GM19328 (cell line): ENCODE data around the gene PAPPA.

Source experiments
- ATAC-seq: cut with Tn5 transposase; IDR thresholded peaks from one replicate; pipeline ENCODE4 v1.9.1; 2021; ENCODE audit warnings: mild to moderate bottlenecking, moderate library complexity; ENCODE audit not compliant: unreplicated experiment

PAPPA gene

DNA sequence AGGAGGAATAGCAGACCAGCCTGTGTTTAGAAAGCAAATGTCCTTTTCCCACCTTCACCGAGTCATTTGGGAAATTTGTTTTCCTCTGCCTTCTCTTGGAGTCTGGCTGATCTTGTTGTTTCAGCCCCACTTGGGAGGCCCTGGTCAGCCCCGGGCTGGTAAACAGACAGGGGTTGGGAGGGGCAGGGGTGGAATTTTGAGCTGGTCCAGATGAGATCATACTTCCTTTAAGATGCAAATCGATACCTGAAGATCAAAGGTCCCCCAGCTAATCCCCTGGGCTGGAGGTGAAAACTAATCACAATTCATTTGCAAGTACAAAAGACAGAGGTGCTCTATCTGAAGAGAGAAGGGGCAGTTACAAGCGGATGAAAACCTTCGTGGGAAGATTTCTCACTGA lies 118.4 kb downstream of the PAPPA start:
- no peak for ATAC-seq

DNA sequence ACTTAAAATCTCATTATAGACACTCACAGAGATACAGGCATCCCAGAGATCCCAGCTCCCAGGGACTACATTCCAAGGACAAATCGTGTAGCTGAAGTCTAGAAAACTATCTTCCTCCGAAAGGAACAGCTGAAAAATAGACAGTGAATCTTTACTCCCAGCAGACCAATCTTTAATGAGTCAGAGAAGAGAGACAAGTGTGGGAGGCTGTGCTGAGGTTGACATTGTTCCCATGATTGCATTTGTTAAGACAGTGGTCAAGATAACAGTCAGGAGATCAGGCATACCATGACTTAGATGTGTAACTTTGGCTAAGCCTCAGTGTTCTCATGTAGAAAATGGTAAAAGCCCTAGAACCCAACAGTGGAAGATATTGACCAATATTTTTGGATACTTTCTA lies 120.7 kb downstream of the PAPPA start:
- ATAC-seq = no peak

DNA sequence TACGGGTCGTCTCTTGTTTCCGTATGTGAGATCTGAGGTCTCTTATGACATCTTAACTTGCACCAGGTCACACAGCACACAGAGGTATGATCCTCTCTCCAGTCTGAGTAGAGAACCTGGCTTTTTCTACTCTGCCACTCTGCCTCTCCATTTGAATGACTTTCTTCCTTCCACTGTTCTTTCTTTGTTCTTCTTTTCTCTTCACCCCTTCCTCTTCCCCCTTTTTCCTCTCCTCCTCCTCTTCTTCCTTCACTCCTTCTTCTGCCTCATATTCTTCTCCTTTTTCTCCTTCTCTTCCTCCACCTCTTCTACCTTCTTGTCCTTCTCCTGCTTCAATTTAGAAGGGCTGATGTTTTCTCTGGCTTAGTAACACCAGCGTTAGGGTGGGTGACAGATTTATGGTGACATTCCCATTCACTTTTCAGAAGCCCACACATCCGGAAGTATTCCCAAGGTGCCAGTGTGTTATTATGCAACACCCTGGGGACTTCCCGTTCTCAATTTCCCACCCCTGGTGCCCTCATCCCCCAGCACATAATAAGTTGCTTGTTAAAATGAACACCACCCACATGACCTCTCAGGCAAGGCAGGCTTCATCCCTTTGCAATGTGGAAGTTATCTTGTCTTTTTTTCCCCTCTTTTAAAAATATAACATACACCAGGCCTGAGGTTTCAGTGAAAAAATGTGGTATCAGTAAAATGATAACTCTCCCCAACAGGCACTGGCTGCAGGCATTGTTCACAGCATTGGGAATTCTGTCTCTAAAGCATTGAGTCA lies 122.0 kb downstream of the PAPPA start:
- ATAC-seq = no peak

DNA sequence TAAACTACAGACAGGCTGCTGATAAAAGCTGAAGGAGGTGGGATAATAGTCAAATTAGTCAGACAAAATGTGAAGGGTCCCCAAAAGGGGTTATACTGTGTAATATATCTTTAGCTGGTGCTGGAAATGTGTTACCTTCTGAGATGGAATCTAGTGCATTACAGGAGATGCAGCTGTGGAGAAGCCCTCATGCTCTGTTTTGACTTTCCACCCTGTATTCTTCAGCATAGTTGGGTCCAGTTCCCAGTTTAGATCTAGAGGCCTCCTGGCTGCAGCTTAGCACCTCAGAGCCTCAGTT lies 122.6 kb downstream of the PAPPA start:
- ATAC-seq = no peak

DNA sequence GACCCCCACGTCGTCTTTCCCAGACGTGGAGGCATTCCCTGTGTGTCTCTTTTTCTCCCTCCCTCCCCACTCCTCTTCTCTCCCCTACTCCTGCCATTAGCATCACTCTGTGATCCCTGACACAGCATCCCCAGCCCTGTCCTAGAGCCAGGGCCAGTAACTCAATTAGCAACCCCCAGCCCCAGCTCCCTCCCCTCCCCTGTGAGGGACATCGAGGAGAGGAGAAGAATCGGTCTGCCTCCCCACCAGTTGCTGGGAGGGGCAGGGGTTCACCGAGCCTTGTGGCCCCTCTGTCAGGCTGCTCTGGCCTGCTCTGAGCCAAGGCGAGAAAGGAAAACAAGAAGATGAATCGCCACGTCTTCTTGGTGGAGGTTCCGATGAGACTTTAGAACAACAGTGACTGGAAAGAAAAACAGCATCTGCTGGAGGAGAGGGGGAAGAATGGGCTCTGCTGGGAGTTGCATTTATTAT lies 123.1 kb downstream of the PAPPA start:
- ATAC-seq = no peak

DNA sequence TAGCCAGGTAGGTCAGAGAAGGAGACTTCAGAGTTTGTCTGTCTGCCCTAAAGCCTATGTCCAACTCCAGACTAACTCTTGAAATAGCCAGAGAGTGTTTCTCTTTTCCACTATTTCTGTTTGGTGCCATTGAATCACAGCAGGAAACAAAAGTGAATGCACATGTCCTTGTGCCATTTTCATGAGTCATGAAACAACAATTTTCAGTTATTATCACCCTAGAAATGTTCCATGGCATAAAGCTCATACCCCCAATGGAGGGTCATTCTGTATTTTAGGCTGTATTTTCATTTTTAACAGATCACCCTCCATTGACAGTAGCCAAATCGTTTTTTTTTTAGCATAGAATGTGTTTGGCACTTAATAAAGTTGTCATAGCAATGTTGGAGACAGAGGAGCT lies 124.7 kb downstream of the PAPPA start:
- ATAC-seq = no peak

DNA sequence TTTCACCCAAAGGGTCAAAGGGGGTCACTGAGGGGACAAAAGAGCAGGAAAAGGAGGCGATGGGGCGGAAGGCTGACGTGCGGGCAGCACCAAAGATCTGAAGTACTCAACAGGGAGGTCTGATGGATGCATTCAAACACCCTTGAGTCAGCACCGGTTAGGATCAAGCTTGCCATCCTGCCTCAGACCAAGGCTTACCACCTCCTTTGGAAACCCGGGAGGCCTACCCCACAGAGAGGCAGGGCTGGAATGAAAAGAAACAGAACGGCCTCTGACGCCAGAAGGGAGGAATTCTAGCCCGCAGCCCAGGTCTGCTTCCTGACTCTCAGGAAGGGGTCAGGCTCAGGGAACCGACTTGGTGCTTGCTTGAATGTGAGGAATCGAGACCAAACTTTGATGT lies 125.6 kb downstream of the PAPPA start:
- ATAC-seq = no peak

DNA sequence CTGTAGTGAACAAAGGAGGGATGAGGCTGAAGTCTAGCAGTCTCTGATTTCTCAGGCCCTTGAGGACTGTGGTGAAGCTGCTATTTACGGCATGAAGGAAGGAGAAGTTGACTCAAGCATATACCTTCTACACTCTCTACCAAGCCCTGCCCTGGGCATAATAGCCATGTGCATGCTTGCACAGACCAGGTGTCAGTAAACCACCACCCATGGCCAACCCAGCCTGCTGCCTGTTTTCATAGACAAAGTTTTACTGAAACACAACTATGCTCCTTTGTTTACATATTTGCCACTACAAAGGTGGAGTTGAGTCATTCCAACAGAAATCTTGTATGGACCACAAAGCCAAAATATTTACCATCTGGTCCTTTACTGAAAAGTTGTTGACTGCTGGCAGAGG lies 126.9 kb downstream of the PAPPA start:
- no peak for ATAC-seq

DNA sequence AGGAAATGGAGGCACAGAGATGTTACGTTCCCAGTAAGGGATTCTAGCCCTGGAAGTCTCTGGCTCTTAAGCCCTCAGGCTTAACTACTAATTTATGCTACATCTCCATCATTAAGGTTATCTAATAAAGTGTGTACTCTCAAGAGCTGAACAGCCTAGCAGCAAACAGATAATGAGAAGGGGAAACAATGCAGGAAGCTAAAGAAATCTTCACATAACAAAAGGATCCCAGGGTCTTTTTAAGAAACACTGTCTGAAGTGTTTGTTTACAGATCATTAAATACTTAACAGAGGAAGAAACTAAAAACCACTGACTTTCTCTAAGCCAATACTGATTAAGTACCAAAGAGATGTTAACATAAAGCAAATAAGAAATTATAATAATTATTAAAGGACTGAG lies 129.0 kb downstream of the PAPPA start:
- ATAC-seq = no peak

DNA sequence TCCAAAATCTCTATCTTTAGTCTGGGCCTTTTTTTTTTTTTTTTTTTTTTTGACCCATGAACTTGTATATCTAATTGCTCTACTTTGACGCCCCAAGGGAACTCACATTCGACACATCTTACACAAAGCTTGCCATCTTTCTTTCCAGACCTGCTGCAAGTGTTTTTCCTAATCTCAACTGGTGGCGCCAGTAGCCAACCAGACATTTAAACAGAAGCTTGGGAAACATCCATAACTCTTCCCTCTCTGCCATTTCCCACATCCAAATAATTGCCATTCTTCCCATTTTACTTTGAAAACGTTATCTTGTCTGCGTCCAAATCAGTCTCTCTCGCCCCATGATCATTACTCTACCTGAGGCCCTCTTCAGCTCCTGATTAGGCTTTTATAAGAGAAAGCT lies 130.9 kb downstream of the PAPPA start:
- ATAC-seq = no peak

DNA sequence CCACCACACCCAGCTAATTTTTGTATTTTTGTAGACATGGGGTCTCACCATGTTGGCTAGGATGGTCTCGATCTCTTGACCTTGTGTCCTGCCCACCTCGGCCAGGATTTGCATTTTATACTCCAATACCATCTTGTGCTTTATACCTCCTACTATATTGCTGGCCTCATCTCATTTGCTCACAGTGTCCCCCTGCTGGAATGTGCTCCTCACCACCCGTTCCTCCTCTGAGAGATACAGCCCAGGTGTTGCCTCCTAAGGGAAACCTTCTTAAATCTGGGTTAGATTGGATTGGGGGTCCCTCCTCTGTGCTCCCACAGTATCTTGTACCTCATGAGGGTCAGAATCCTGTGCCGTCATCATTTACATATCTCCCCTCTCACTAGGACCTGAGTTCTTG lies 131.7 kb downstream of the PAPPA start:
- ATAC-seq = no peak

DNA sequence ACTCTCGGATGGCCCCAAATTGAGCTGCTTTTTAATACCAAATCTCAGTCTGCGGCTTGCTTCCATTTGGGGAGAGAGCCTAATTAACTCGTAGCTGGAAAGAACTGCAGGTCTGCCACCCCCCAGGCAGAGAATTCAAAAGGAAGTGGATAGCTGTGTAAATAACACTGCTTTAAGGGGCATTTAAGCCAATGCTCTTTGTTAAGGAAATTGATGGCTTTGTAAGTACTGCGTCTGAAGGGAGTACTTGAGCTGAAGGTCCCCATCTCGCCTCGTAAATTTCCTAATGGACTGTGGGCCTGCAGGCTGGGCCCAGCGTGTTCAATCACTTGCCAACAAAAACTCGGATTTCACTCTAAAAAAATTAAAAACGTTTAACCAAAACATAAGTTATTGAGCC lies 132.7 kb downstream of the PAPPA start:
- ATAC-seq = no peak

DNA sequence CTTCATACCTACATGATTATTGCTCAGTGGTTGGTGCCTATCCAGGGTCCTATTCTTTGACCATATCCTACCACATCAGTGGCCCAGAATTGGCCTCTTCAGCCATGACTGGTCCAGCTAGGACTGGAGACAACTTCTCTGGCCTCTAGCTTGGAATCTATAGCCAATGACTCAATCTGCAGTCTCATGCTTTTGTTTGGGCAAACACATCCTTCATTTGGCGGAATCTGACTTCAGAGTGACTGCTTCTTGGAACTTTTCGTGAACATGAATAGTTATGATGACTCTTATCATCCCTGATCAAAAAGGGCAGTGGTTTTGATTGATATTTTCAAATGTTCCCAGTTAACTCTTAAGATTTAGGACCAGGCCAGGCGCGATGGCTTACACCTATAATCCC lies 134.1 kb downstream of the PAPPA start:
- ATAC-seq = no peak

DNA sequence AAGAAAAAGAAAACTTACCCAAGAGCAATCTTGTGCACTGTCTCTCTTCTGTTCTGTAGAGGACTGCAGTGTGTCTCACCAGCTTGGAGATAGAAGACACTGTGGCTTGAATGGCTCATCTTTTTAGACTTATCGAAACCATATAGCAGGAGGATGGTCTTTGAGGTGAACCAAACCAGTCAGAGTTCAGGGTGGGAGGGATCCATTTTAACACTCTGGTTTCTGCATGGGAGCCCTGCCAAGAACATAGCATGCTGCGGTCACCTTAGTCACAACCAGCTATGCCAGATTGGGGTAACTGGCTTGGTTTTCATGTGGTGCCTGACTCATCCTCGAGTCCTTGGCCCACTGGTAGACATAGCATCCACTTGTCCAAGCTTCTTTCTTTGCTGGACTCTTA lies 135.1 kb downstream of the PAPPA start:
- no peak for ATAC-seq

DNA sequence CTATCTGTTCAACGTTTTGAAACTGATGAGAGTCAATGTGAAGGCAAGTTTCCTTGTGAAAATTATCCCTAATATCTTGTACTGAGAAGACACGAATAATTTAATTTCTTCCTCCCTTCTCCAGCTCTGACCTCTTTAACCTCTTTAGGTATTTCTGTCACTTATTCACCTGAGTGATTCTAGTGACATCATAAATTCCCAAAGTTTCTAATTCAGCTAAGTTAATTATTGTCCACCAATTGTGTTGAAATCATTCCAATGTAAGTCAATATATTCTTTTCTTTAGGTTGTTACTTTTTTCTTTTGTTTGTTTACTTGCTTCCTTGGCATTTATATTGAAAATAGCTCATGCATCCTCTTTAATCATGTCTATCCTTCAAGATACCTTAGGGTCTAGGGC lies 143.8 kb downstream of the PAPPA start:
- no peak for ATAC-seq

DNA sequence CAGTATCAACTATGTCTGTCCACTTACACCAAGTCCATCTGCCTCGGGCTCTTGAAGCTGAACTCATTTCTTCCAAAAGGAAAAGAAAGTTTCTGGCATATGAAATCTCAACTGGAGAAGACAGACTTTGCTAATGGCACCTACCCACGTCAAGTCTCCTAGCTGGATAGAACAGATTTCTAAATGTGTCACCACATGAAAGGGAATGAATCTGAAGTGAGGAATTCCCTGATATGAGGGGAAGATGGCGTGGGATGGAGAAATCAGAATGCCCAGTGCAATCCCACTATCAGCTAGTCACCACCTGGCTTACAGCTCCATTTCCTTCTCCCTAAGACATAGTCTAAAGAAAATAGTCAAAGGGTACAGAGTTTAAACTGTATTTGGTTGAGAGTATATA lies 144.7 kb downstream of the PAPPA start:
- ATAC-seq = no peak

DNA sequence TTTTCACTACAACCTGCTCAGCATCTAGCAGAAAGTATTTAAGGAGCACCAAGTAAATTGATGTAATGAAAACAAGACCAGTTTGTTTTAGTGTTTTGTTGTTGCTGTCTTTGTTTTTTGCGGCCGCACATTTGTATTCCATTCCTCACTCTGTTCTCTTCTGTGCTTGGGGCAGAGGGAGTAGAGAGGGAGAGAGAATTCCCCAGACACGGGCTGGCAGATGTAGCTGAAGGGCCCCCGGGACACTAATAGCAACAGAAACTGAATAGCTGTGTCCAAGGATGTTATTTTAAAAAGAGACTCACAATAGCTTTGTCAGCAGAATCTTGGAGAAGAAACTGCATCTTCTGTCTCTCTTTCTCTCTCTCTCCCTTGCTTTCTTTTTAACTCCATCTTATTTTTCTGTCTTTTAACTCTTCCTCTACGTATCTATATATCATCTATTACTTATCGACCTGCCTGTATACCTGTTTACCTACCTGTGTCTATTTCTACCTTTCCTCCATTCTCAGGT lies 145.3 kb downstream of the PAPPA start:
- ATAC-seq = no peak

DNA sequence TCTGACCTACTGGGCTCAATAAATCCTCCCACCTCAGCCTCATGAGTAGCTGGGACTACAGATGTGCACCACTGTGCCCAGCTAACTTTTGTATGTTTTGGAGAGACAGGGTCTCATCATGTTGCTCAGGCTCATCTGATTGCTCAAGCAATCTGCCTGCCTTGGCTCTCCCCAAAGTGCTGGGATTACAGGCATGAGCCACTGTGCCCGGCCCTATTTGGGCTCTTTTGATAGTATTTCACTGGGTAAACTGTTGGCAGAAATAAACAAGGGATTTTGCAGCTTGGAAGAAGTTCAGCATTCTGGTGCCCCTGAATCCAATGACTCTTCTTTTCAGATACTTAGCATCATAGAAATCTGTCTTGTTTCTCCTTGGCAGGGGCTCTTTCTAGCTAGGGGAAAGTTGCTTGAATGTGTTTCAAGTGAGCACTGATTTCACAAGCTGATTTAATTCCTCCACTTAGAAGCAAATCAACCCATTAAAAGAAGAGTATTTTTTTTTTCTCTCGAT lies 146.8 kb downstream of the PAPPA start:
- no peak for ATAC-seq

DNA sequence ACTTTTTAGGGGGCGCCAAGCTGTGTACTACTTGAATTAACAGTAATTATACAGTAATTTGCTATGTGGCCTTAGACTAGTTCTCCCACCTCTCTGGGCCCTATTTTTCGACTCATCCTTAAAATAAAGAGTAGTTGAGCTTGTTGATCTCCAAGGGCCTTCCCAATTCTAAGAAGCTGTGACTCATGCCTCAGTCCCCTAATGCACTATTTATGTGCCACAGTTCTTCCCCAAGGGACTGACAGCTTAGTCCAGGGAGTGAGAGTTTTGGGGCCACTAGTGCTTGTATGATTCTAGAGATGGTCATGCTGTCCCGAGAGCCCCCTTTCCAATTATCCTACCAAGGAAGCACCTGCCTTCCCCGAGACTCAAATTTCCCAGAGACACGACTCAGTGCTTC lies 149.7 kb downstream of the PAPPA start:
- no peak for ATAC-seq

DNA sequence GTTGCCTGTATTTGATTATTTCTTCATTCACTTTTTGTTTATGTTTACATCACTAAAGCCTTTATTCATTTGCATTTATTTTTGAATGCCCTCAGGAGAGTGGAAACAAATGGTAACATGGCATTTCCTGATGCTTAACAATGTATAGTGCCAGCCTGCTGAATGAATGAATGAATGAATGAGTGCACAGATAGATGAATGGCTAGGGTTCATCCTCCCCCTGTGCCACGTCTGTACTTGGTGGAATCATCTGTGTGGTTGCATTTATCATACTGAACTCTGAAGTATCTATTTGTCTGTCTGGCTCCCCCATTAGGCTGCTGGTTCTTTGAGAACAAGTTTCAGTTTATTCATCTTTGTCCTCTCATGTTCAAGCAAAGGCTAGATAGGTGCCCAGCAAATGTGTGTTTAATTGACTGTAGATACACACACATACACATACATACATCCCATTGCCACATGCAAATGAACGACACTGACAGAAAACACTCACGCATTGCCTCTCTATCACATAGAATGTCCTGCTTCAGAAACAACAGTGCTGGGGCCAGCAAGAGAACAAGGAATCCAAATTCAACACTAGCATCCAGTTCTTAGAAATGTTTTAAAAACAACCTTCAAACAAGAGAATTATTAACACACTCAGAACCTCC lies 150.4 kb downstream of the PAPPA start:
- ATAC-seq = no peak

DNA sequence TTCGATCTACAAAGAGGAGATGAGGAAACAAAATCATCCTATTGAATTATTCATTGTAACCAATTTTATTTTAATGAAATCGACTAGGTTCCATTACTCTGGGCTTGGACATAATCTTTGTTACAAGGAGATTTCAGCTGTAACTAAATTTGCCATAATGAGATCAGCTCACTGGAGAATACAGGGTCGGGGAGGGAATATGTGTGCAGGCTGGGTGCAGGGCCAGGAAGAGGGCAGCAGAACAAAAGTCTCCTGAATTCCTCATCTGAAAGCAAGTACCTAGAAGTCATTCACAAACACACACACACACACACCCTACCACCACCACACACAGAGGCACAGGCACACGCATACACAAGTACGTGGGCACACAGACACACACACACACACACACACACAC lies 151.2 kb downstream of the PAPPA start:
- no peak for ATAC-seq

DNA sequence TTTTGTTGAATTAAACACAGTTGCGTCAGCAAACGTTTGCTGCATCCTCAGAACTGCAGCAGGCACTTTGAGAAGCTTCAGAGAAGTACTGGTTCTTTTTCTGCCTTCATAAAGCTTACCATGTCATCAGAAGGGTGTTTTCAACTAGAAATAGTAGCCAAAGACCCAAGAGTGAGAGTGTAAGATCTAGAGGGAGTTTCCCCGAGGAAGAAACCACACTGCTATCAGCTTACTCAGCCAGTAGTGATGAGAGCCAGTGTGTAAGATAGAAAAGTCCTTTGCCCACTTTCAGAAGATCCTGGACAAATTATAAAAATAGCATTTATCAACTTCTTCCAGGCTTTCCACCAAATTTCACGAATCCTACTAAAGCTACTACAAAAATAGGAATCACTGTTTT lies 154.5 kb downstream of the PAPPA start:
- ATAC-seq = no peak
